SH-SY5Y (cell line): ENCODE measurements around the gene DOCK8.

ENCODE experiments used
- GATA2 ChIP-seq: IDR thresholded peaks from 2 replicates; pipeline ENCODE4 v1.6.1; 2011; ENCODE audit warnings: mild to moderate bottlenecking, low read depth, low read length
- GATA3 ChIP-seq: IDR thresholded peaks from 2 replicates; pipeline ENCODE4 v1.6.1; 2011; ENCODE audit warnings: low read depth, mild to moderate bottlenecking, low read length, moderate library complexity

DNA sequence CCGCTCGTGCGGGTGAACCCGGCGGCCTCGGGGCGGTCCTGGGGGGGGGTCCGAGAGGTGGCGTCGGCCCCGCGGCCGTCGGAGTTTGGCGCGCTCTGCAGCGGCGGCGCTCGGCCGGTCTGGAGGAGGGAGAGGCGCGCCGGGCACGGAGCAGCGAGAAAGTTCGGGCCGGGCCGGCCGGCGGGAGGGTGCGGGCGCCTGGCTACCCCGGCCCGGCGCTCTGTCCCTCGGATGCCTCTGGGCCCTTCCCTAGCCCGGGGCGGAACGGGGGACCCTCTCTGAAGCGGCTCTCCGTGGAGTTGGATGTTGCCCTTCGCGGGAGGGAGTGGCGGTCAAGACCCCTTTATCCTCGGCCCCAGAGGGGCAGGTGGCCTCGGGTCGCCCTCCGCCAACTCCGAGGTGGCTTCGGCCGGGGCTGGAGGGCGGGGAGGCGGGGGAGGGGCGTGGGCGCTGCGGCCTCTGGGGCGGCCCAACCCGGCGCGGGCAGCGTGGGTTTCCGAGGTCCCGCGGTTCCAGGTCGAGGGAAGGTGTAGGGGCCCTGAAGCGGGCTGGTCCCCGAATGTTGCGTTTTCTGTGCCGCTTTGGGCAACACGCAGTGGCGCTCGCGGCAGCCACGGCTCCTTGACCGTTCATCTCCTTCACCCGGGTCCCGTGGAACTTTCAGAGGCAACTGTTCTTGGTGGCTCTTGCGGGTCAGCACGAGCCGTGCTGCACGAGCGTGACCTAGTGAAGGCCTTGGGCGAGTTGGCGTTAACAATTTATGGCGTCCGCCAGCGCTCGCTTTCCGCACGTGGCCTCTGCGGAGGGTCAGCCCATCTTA lies 290.5 kb downstream of the DOCK8 start:
- TF ChIP-seq GATA2 (no peak), GATA3 (no peak)
